Loucy (cell line): ENCODE results near the gene ABCA7.

Experiments
- H2AFZ ChIP-seq: fragments of 200-600 bp; sonication (generic); 2 replicates; pipeline ENCODE4 v1.6.0; 2016; ENCODE audit warnings: antibody characterized with exemption, mild to moderate bottlenecking, low read length, moderate library complexity
- H3F3A ChIP-seq: fragments of 200-600 bp; 2 replicates; pipeline ENCODE4 v1.6.0; 2016; ENCODE audit warnings: antibody characterized with exemption, low read depth, mild to moderate bottlenecking
- H3K27me3 ChIP-seq: fragments of 200-600 bp; sonication (generic); 2 replicates; pipeline ENCODE4 v1.6.1; 2014; ENCODE audit warnings: low read length, mild to moderate bottlenecking; ENCODE audit not compliant: insufficient read depth, poor library complexity, severe bottlenecking
- H3K36me3 ChIP-seq: fragments of 200-600 bp; sonication (generic); 2 replicates; pipeline ENCODE4 v1.6.1; 2016; ENCODE audit warnings: low read length; ENCODE audit not compliant: insufficient read depth
- H3K4me1 ChIP-seq: fragments of 200-600 bp; sonication (generic); 2 replicates; pipeline ENCODE4 v1.5.1; 2014; ENCODE audit warnings: low read length, mild to moderate bottlenecking; ENCODE audit not compliant: insufficient read depth, poor library complexity, severe bottlenecking
- H3K4me2 ChIP-seq: fragments of 200-600 bp; sonication (generic); 2 replicates; pipeline ENCODE4 v1.6.0; 2014; ENCODE audit warnings: antibody characterized with exemption, low read length, low read depth, mild to moderate bottlenecking; ENCODE audit not compliant: poor library complexity, severe bottlenecking
- H3K4me3 ChIP-seq: fragments of 200-600 bp; sonication (generic); 2 replicates; pipeline ENCODE4 v1.5.1; 2014; ENCODE audit warnings: low read length, mild to moderate bottlenecking, mixed read lengths; ENCODE audit not compliant: poor library complexity, severe bottlenecking
- H3K79me2 ChIP-seq: fragments of 200-600 bp; sonication (generic); 2 replicates; pipeline ENCODE4 v1.6.1; 2014; ENCODE audit warnings: low read length; ENCODE audit not compliant: insufficient read depth
- H3K9ac ChIP-seq: fragments of 200-600 bp; sonication (generic); 2 replicates; pipeline ENCODE4 v1.6.0; 2014; ENCODE audit warnings: mild to moderate bottlenecking, low read depth, low read length, moderate library complexity; ENCODE audit not compliant: poor library complexity, severe bottlenecking
- H3K9me2 ChIP-seq: fragments of 200-600 bp; sonication (generic); replicated peaks from 2 replicates; pipeline ENCODE4 v1.6.1; 2016; ENCODE audit warnings: low read depth, low read length, mixed read lengths
- H3K9me3 ChIP-seq: fragments of 200-600 bp; sonication (generic); 2 replicates; pipeline ENCODE4 v1.6.1; 2014; ENCODE audit warnings: mild to moderate bottlenecking, antibody characterized with exemption, low read length, low read depth; ENCODE audit not compliant: insufficient read depth
- H4K20me1 ChIP-seq: fragments of 200-600 bp; sonication (generic); 2 replicates; pipeline ENCODE4 v1.6.0; 2014; ENCODE audit warnings: antibody characterized with exemption, low read length, mild to moderate bottlenecking; ENCODE audit not compliant: insufficient read depth, poor library complexity, severe bottlenecking
- EZH2phosphoT487 ChIP-seq: fragments of 200-600 bp; IDR thresholded peaks from 2 replicates; pipeline ENCODE4 v1.6.1; 2018; ENCODE audit warnings: antibody characterized with exemption, mild to moderate bottlenecking, moderate library complexity, borderline replicate concordance
- TF ChIP-seq, protein P1 (sequence below): fragments of 200-600 bp; sonication (generic); conservative IDR thresholded peaks from 2 replicates; pipeline ENCODE4 v1.5.1; 2014; ENCODE audit warnings: mild to moderate bottlenecking, antibody characterized with exemption, low read length

ABCA7 gene

DNA sequence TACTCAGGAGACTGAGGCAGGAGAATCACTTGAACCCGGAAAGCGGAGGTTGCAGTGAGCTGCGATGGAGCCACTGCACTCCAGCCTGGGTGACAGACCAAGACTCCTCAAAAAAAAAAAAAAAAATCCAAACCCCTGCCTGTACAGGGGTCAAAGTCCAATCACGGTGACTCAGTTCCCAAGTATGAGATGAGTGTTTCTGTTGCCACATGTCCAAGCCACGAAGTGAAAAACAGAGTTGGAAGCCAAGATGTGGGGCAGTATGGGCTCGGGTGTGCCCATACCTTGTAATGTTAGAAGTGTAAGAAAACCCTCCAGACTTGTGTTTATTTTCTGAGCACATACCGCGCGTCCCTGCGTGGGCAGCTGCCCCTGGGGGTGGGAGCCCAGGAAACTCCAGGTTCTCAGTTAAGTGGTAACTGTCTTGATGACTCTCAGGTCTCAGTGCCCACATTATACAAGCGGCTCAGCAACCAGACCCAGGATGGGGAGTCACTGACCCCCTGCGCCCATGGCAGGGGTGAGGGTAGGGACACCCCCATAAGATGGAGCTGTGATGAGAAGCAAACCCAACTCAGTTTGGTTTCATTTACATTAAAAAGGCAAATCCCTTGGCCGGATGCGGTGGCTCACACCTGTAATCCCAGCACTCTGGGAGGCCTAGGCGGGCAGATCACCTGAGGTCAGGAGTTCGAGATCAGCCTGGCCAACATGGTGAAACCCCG, 62.7 kb downstream of the ABCA7 start:
- Histone ChIP-seq H3K9ac (no peak overlapping the region), H3K4me3 (no peak overlapping the region), H3K79me2 (peaks cover 21% of the 10 kb centered on the region), H4K20me1 (peaks cover 21% of the 10 kb centered on the region), H3K36me3 (peaks cover 10% of the 10 kb centered on the region; the same call in 1 of the 2 replicates), H2AFZ (no peak overlapping the region), H3K9me3 (no peaks in the 10 kb centered on the region), H3K27me3 (no peaks in the 10 kb centered on the region), H3K4me2 (peak overlapping the region; percentile 89), H3K4me1 (peaks cover 20% of the 10 kb centered on the region), H3K9me2 (no peaks in the 10 kb centered on the region), H3F3A (no peaks in the 10 kb centered on the region)
- TF ChIP-seq EZH2phosphoT487 = no peak
- TF ChIP-seq, protein P1, sequence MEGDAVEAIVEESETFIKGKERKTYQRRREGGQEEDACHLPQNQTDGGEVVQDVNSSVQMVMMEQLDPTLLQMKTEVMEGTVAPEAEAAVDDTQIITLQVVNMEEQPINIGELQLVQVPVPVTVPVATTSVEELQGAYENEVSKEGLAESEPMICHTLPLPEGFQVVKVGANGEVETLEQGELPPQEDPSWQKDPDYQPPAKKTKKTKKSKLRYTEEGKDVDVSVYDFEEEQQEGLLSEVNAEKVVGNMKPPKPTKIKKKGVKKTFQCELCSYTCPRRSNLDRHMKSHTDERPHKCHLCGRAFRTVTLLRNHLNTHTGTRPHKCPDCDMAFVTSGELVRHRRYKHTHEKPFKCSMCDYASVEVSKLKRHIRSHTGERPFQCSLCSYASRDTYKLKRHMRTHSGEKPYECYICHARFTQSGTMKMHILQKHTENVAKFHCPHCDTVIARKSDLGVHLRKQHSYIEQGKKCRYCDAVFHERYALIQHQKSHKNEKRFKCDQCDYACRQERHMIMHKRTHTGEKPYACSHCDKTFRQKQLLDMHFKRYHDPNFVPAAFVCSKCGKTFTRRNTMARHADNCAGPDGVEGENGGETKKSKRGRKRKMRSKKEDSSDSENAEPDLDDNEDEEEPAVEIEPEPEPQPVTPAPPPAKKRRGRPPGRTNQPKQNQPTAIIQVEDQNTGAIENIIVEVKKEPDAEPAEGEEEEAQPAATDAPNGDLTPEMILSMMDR = no peak

DNA sequence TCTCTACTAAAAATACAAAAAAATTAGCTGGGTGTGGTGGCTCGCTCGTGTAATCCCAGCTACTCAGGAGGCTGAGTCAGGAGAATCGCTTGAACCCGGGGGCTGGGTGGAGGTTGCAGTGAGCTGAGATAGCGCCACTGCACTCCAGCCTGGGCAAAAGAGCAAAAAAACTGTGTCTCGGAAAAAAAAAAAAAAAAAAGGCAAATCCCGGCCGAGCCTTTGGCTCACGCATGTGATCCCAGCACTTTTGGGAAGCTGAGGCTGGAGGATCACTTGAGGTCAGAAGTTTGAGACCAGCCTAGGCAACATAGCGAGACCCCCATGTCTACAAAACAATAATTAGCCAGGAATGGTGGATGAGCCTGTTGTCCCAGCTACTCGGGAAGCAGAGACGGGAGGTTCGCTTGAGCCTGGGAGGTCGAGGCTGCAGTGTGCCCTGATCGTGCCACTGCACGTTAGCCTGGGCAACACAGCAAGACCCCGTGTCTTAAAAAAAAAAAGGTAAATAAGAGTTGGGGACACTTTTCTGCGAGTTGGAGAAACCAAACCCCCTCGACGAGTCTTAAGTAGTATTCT, 63.3 kb downstream of the ABCA7 start:
- Histone ChIP-seq H3K9ac (peak overlapping the region; percentile 52), H3K9me3 (no peaks in the 10 kb centered on the region), H2AFZ (0 out of 2 replicates have a peak overlapping the region, but pooled peaks have one; percentile 51), H3K36me3 (peaks cover 10% of the 10 kb centered on the region; the same call in 1 of the 2 replicates), H3K4me2 (peak overlapping the region; percentile 89), H3K4me1 (peaks cover 20% of the 10 kb centered on the region), H3K27me3 (no peaks in the 10 kb centered on the region), H3K4me3 (peak overlapping the region; percentile 67), H3F3A (no peaks in the 10 kb centered on the region), H3K9me2 (no peaks in the 10 kb centered on the region), H3K79me2 (peaks cover 21% of the 10 kb centered on the region), H4K20me1 (peaks cover 21% of the 10 kb centered on the region)
- TF ChIP-seq, protein P1 = no peak
- no peak for TF ChIP-seq EZH2phosphoT487

DNA sequence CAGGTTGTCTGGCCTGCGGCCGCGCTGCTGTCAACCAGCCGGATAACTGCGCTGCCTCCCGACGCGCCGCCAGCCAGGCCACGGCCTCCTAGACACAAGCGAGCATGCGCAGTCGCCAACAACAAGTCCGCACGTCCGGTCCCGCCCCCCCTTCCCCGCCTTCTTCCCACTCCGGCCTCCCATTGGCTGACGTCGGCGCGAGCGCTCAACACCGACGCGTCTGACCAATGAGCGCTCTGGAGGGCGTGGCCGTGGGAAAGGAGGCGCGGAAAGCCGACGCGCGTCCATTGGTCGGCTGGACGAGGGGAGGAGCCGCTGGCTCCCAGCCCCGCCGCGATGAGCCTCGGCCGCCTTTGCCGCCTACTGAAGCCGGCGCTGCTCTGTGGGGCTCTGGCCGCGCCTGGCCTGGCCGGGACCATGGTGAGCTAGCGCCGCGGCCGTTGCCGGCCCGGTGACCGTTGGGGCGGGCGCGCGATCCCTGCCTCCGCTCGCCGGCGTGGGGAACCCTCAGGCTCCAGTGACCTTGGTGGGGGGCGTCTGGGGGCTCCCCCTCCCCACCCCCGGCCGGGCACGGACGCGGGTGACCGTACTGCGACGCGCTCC, 63.9 kb downstream of the ABCA7 start, which contains the start of gene GPX4:
GPX4 (plus strand) TSS at position 287 of the 603 bp plus-strand sequence; CDS start at position 337, 50 bp downstream.
- Histone ChIP-seq H4K20me1 (peaks cover 21% of the 10 kb centered on the region), H3K4me3 (peak within 1 kb of the TSS; percentile 82), H3K79me2 (peaks cover 21% of the 10 kb centered on the region), H3K9me2 (no peaks in the 10 kb centered on the region), H3F3A (no peaks in the 10 kb centered on the region), H3K4me2 (peak within 1 kb of the TSS; percentile 98), H3K9me3 (no peaks in the 10 kb centered on the region), H3K27me3 (no peaks in the 10 kb centered on the region), H3K4me1 (peaks cover 20% of the 10 kb centered on the region), H3K36me3 (peaks cover 10% of the 10 kb centered on the region; the same call in 1 of the 2 replicates), H2AFZ (peak within 1 kb of the TSS; percentile 81; the same call in 1 of the 2 replicates), H3K9ac (peak within 1 kb of the TSS; percentile 90)
- TF ChIP-seq EZH2phosphoT487 = no peak
- TF ChIP-seq, protein P1 = no peak
